ENCODE results near the gene RAB11FIP2.

- TF ChIP-seq CTCF (IDR thresholded peaks at IDR 0.05; ENCODE audit: borderline replicate concordance, extremely low read depth, low read length, poor library complexity, severe bottlenecking): no peak
- no peak for TF ChIP-seq EZH2 (IDR thresholded peaks at IDR 0.05; ENCODE audit: borderline replicate concordance, low read depth, low read length, severe bottlenecking)
Observed at GRCh38 chr10:118032564-118032963, 14.2 kb downstream of the RAB11FIP2 start.

Measured in DND-41 (cell line).